H1 (cell line): ENCODE data around the gene SERPINB8. TPM values are rescaled to one million over a fixed set of nuclear protein-coding genes. Genes with fewer than 3 reads are reported as not detected.

Source experiments
- CTCF ChIA-PET: fragments of 300-600 bp; sonication (Branson Sonifier 250); formaldehyde crosslinking; loops from one replicate; lab custom pipeline; 2021; ENCODE audit not compliant: partially characterized antibody; lab: Charles Lee
- POLR2A ChIA-PET: fragments of 300-600 bp; sonication (Branson Sonifier 250); formaldehyde crosslinking; loops from one replicate; lab custom pipeline; 2021; ENCODE audit warnings: inconsistent platforms; ENCODE audit not compliant: partially characterized antibody; lab: Charles Lee
- DNase-seq, 2 experiments: peaks; one replicate each; pipeline versions ENCODE4 v3.0.0 to v3.0.0-alpha.2; 2010 to 2022; ENCODE audit warnings: low spot score in 2 of 2, low read depth in 1 of 2, mixed read lengths in 1 of 2
- FAIRE-seq: peaks from 2 replicates; lab custom pipeline; 2011; peaks lifted over from hg19 to GRCh38; lab: Jason Lieb, UNC
- H2AFZ ChIP-seq: 2 replicates; pipeline ENCODE4 v1.8.1; 2012; ENCODE audit warnings: low read length, inconsistent platforms
- H2AK5ac ChIP-seq: 2 replicates; pipeline ENCODE4 v1.6.1; 2013; ENCODE audit warnings: low read depth, low read length
- H2BK120ac ChIP-seq: replicated peaks from 2 replicates; pipeline ENCODE3; 2013; ENCODE audit warnings: low read depth, low read length, inconsistent platforms
- H2BK12ac ChIP-seq: 2 replicates; pipeline ENCODE4 v1.6.1; 2013; ENCODE audit warnings: low read depth, low read length
- H2BK15ac ChIP-seq: 2 replicates; pipeline ENCODE4 v1.6.1; 2013; ENCODE audit warnings: low read length
- H2BK20ac ChIP-seq: 2 replicates; pipeline ENCODE4 v1.6.1; 2013; ENCODE audit warnings: low read length
- H2BK5ac ChIP-seq: 2 replicates; pipeline ENCODE4 v1.6.1; 2013; ENCODE audit warnings: low read depth, low read length
- H3K14ac ChIP-seq: 2 replicates; pipeline ENCODE4 v1.6.1; 2013; ENCODE audit warnings: inconsistent platforms; ENCODE audit not compliant: insufficient read length
- H3K18ac ChIP-seq: 2 replicates; pipeline ENCODE4 v1.6.1; 2013; ENCODE audit warnings: low read length; ENCODE audit errors: extremely low read depth
- H3K23ac ChIP-seq: 2 replicates; pipeline ENCODE4 v1.6.1; 2013; ENCODE audit warnings: inconsistent platforms; ENCODE audit not compliant: insufficient read length
- H3K23me2 ChIP-seq: 2 replicates; pipeline ENCODE4 v1.6.1; 2013; ENCODE audit warnings: low read depth, low read length
- H3K27ac ChIP-seq: 2 replicates; pipeline ENCODE4 v1.6.1; 2011; ENCODE audit warnings: low read depth, low read length, inconsistent platforms
- H3K27me3 ChIP-seq, 4 experiments: replicated peaks in 1 of 4; 1 replicate in 1 of 4; 2 replicates in 3 of 4; pipeline versions ENCODE4 v1.6.1 to v1.8.1; 2011 to 2013; ENCODE audit warnings: low read length in 3 of 4, mild to moderate bottlenecking in 3 of 4, inconsistent platforms in 2 of 4, mixed read lengths in 2 of 4, moderate library complexity in 1 of 4; ENCODE audit not compliant: control insufficient read depth in 3 of 4, insufficient read depth in 3 of 4; ENCODE audit errors: extremely low read depth in 1 of 4
- H3K36me3 ChIP-seq, 4 experiments: 2 replicates each; pipeline versions ENCODE4 v1.6.1 to v1.8.1; 2011 to 2013; ENCODE audit warnings: mild to moderate bottlenecking in 4 of 4, low read length in 3 of 4, moderate library complexity in 2 of 4, control low read depth in 1 of 4, inconsistent platforms in 1 of 4; ENCODE audit not compliant: insufficient read depth in 4 of 4, control insufficient read depth in 2 of 4
- H3K4ac ChIP-seq: replicated peaks from 2 replicates; pipeline ENCODE3; 2013; ENCODE audit warnings: low read length, low read depth, mixed read lengths, inconsistent platforms; ENCODE audit not compliant: insufficient read length
- H3K4me1 ChIP-seq, 4 experiments: replicated peaks in 1 of 4; 1 replicate in 1 of 4; 2 replicates in 3 of 4; pipeline versions ENCODE4 v1.6.1 to v1.8.1; 2011 to 2013; ENCODE audit warnings: low read length in 3 of 4, inconsistent platforms in 2 of 4, mixed read lengths in 1 of 4; ENCODE audit not compliant: insufficient read depth in 4 of 4, control insufficient read depth in 3 of 4
- H3K4me2 ChIP-seq, 2 experiments: 2 replicates each; pipeline versions ENCODE4 v1.6.1 to v1.8.1; 2011 to 2013; ENCODE audit warnings: low read depth in 2 of 2, low read length in 2 of 2, control low read depth in 1 of 2, inconsistent platforms in 1 of 2, mild to moderate bottlenecking in 1 of 2; ENCODE audit not compliant: insufficient read depth in 1 of 2
- H3K4me3 ChIP-seq, 4 experiments: fragments of 200-600, 300-600 bp in 1 of 4; sonication (generic), shearing (Covaris generic), sonication (Bioruptor Twin) in 1 of 4; 2 replicates each; pipeline versions ENCODE4 v1.5.1 to v1.8.1; 2011 to 2016; ENCODE audit warnings: low read length in 4 of 4, low read depth in 3 of 4, control low read depth in 2 of 4, inconsistent platforms in 2 of 4, mild to moderate bottlenecking in 2 of 4, mixed read lengths in 1 of 4, moderate library complexity in 1 of 4; ENCODE audit not compliant: insufficient read depth in 2 of 4; ENCODE audit errors: extremely low read depth in 1 of 4
- H3K56ac ChIP-seq: replicated peaks from 2 replicates; pipeline ENCODE3; 2013; ENCODE audit warnings: low read depth, mild to moderate bottlenecking, mixed read lengths, low read length, inconsistent platforms; ENCODE audit not compliant: insufficient read length
- H3K79me1 ChIP-seq: 2 replicates; pipeline ENCODE4 v1.6.1; 2013; ENCODE audit warnings: low read depth, low read length, control low read depth
- H3K79me2 ChIP-seq, 2 experiments: 2 replicates each; pipeline versions ENCODE4 v1.6.1 to v1.8.1; 2012 to 2013; ENCODE audit warnings: low read length in 2 of 2, mild to moderate bottlenecking in 2 of 2, inconsistent platforms in 1 of 2; ENCODE audit not compliant: insufficient read depth in 2 of 2, control insufficient read depth in 1 of 2
- H3K9ac ChIP-seq, 4 experiments: replicated peaks in 1 of 4; 1 replicate in 1 of 4; 2 replicates in 3 of 4; pipeline versions ENCODE4 v1.6.1 to v1.8.1; 2011 to 2013; ENCODE audit warnings: low read depth in 3 of 4, low read length in 3 of 4, control low read depth in 2 of 4, mild to moderate bottlenecking in 2 of 4, moderate library complexity in 2 of 4, inconsistent platforms in 1 of 4; ENCODE audit errors: extremely low read depth in 1 of 4
- H3K9me3 ChIP-seq, 2 experiments: 2 replicates each; pipeline versions ENCODE4 v1.6.1 to v1.8.1; 2012 to 2013; ENCODE audit warnings: mild to moderate bottlenecking in 2 of 2, moderate library complexity in 2 of 2, control low read depth in 1 of 2, inconsistent platforms in 1 of 2, low read depth in 1 of 2, low read length in 1 of 2, mixed read lengths in 1 of 2; ENCODE audit not compliant: insufficient read depth in 2 of 2
- H4K20me1 ChIP-seq, 2 experiments: replicated peaks in 1 of 2; 2 replicates each; pipeline versions ENCODE3 to v1.8.1; 2011 to 2013; ENCODE audit warnings: inconsistent platforms in 2 of 2, low read length in 2 of 2, mild to moderate bottlenecking in 1 of 2; ENCODE audit not compliant: insufficient read depth in 2 of 2, control insufficient read depth in 1 of 2
- H4K5ac ChIP-seq: 2 replicates; pipeline ENCODE4 v1.6.1; 2013; ENCODE audit warnings: low read length, low read depth, mixed read lengths, inconsistent platforms; ENCODE audit not compliant: insufficient read length
- H4K8ac ChIP-seq: 2 replicates; pipeline ENCODE4 v1.8.0; 2013; ENCODE audit warnings: mild to moderate bottlenecking, moderate library complexity, low read length, inconsistent platforms; ENCODE audit not compliant: insufficient read depth; ENCODE audit errors: extremely low read depth
- H4K91ac ChIP-seq: replicated peaks from 2 replicates; pipeline ENCODE3; 2013; ENCODE audit warnings: low read length, mixed read lengths, inconsistent platforms; ENCODE audit not compliant: insufficient read length
- ATF2 ChIP-seq: IDR thresholded peaks from 2 replicates; pipeline ENCODE4 v1.6.1; 2012; ENCODE audit warnings: low read length, inconsistent platforms
- KDM4A ChIP-seq: IDR thresholded peaks from one replicate; pipeline ENCODE4 v1.7.1; 2012; ENCODE audit warnings: low read depth, mild to moderate bottlenecking, moderate library complexity, low read length, inconsistent platforms; ENCODE audit not compliant: severe bottlenecking
- YY1 ChIP-seq: IDR thresholded peaks from 2 replicates; pipeline ENCODE4 v1.6.1; 2011; ENCODE audit warnings: low read depth, mild to moderate bottlenecking, low read length
- WGBS, 2 experiments: shearing (Covaris generic) in 1 of 2; methylation state at CpG; one replicate each; pipeline versions ENCODE4 v1.1.6 to v1.1.7; 2013 to 2015; ENCODE audit warnings: low lambda C conversion rate in 2 of 2, mixed read lengths in 2 of 2, inconsistent platforms in 1 of 2, low coverage in 1 of 2, missing lambda C conversion rate in 1 of 2; ENCODE audit not compliant: insufficient replicate concordance in 2 of 2, insufficient coverage in 1 of 2, insufficient read length in 1 of 2; ENCODE audit errors: extremely low coverage in 1 of 2, missing lambda C conversion rate in 1 of 2; 5-methylcytosine and 5-hydroxymethylcytosine counted together
- polyA plus RNA-seq, 7 experiments: library from polyadenylated mRNA; depleted of rRNA in 3 of 7; stranded (reverse) in 5 of 7; unstranded in 2 of 7; fragments of >200 nt in 5 of 7; fragments of 200-250 nt in 2 of 7; gene quantifications; 1 replicate in 5 of 7; 2 replicates in 1 of 7; 4 replicates in 1 of 7; pipeline versions ENCODE4 v1.2.1 to v1.2.3, GENCODE V29; 2011 to 2013; ENCODE audit warnings: missing spikeins in 2 of 7, mixed read lengths in 2 of 7
- total RNA-seq: library from RNA; stranded (reverse); fragmentation: NEBNext Ultra II Directional; extraction: Animal tissue kit (Norgen Biotek cat#: 25700); gene quantifications from 2 replicates; pipeline ENCODE4 v1.2.1, GENCODE V29; 2021

Gene SERPINB8
- total and polyA plus RNA-seq, 2 of the 8 experiments (the other 6 are each of a cell fraction or from before 2014, with no cell fraction given): 0.42 to 1.2 TPM

GRCh38 chr18:63987743-63988142 lies 17.9 kb downstream of the SERPINB8 start:
- no peak overlapping the region for H4K91ac ChIP-seq
- no peak overlapping the region for H3K14ac ChIP-seq
- H3K9ac ChIP-seq: no peak overlapping the region
- H3K18ac ChIP-seq: no peak overlapping the region
- WGBS, 2 experiments: 65% methylated on average over 2 of the region's 2 CpGs; no CpG with 5 or more reads in 1 of the 2 experiments
- no peaks in the 10 kb centered on the region for H4K20me1 ChIP-seq
- CTCF ChIA-PET: interaction anchor here (5.5 to 6.3 kb wide), 2 partner anchors 8 to 25 kb away, joined by 34 to 36 read pairs; no protein-coding TSS in a partner anchor
- no peaks in the 10 kb centered on the region for H3K23me2 ChIP-seq
- H3K56ac ChIP-seq: no peak overlapping the region
- FAIRE-seq (no peak), DNase-seq (no peak)
- H4K5ac ChIP-seq: no peak overlapping the region
- no peak overlapping the region for H3K4me2 ChIP-seq
- no peak overlapping the region for H2BK12ac ChIP-seq
- H2BK15ac ChIP-seq: no peak overlapping the region
- H4K8ac ChIP-seq: no peak overlapping the region
- H3K4me3 ChIP-seq: no peak overlapping the region
- no peak overlapping the region for H3K23ac ChIP-seq
- POLR2A ChIA-PET: no interaction called here
- no peak overlapping the region for H3K4ac ChIP-seq
- no peak overlapping the region for H2BK20ac ChIP-seq
- H3K27me3 ChIP-seq: no peaks in the 10 kb centered on the region
- H3K36me3 ChIP-seq: no peaks in the 10 kb centered on the region
- no peaks in the 10 kb centered on the region for H3K9me3 ChIP-seq
- H3K79me2 ChIP-seq: no peaks in the 10 kb centered on the region
- H3K4me1 ChIP-seq: no peaks in the 10 kb centered on the region
- H2AFZ ChIP-seq: no peak overlapping the region
- H2BK120ac ChIP-seq: no peak overlapping the region
- H2BK5ac ChIP-seq: no peak overlapping the region
- H2AK5ac ChIP-seq: no peak overlapping the region
- no peaks in the 10 kb centered on the region for H3K79me1 ChIP-seq
- H3K27ac ChIP-seq: no peak overlapping the region
- TF ChIP-seq YY1: no peak
- no peak for TF ChIP-seq KDM4A
- TF ChIP-seq ATF2: no peak
